ENCODE data around the gene NAALADL2. TPM values are rescaled to one million over a fixed set of nuclear protein-coding genes. Genes with fewer than 3 reads are reported as not detected.
"Not testable (repeated sequence)": the region's sequence is repeated elsewhere in the genome, so short reads cannot be mapped to it uniquely, and the experiment has no call there.

Gene NAALADL2
- total RNA-seq, 1 donor = 1.3 TPM

GRCh38 chr3:175342196-175342595, 483.1 kb downstream of the NAALADL2 start:
- Histone ChIP-seq H3K9me3 (ENCODE audit: low read depth, low read length) (no peaks in the 10 kb centered on the region), H3K27me3 (ENCODE audit: insufficient read depth, low read length) (no peaks in the 10 kb centered on the region), H3K4me1 (ENCODE audit: insufficient read depth, low read length) (no peaks in the 10 kb centered on the region), H3K4me3 (ENCODE audit: low read length) (no peak overlapping the region)

DNA sequence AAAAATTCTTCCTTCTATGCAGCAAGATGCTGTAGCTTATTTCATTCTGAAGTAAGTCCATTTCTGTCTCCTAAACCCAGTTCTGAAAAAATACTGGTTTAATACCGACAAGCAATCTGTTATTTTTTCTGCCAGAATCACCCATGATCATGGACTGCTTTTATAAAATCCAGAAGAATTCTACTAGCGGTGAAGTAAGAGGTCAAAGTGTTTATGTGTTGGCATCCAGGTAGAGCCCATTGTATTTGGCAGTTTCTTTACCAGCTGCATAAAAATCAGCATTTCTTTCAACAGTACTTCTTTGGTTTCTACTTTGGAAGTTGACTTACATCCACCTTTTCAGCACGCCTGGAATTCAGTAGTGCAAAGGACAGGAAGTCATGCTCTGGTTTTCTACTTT, 484.8 kb downstream of the NAALADL2 start:
- no peaks in the 10 kb centered on the region for H3K9me3 ChIP-seq (ENCODE audit: low read depth, low read length)
- H3K4me1 ChIP-seq (ENCODE audit: insufficient read depth, low read length) = no peaks in the 10 kb centered on the region
- H3K27me3 ChIP-seq (ENCODE audit: insufficient read depth, low read length) = no peaks in the 10 kb centered on the region
- H3K4me3 ChIP-seq (ENCODE audit: low read length) = no peak overlapping the region

DNA sequence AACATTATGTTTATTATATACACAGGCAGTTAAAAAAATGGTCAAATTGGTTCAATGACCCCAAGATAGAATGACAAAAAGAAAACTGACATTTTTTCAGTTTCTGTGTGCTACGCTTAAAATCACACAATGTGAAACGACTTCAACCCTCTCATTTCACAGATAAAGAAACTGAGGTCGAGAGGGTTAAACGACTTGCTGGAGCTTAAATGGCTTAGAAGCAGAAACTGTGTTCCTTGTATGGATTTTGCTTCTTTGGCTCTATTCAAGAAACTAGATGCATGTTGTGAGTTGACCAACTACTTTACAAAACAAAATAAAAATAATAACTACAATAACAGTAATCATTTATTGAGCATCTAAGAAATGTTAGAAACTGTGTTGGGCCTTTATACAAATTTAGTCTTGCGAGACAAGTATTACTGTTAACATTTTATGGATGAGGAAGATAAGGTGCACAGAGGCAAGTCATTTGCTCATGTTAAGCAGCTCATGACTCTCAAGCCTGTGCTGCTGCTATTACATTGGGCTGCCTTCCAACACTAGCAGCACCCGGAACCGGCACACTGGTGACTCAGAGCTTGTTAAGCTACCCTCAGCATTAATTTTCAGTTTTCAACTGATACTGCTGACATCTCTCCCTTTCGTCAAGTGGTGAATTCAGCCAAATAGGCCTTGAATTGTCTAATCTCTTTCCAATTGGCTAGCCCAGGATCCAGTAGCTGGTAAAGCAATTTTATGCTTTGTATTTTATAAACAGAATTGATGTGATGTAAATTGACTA, 487.6 kb downstream of the NAALADL2 start:
- Histone ChIP-seq H3K4me1 (ENCODE audit: insufficient read depth, low read length) (no peaks in the 10 kb centered on the region), H3K27me3 (ENCODE audit: insufficient read depth, low read length) (no peaks in the 10 kb centered on the region), H3K9me3 (ENCODE audit: low read depth, low read length) (no peaks in the 10 kb centered on the region), H3K4me3 (ENCODE audit: low read length) (no peak overlapping the region)

DNA sequence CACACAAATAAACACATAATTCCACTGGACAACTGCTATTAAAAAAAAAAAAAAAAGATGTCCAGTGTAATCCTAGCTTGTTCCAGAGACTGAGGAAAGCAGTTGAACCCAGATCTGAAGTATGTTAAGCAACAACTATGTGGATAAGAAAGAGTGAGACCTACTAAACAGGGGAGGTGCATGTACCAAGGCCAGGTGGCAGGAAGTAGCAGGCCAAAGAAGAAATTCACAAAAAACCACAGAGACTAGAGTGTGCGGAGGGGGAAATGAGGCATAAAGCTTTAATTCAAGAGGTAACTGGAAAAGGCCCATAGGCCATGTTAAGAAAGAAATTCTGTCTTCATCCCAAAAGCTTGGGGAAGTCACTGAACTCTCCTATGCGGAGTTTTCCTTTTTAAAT, 490.0 kb downstream of the NAALADL2 start:
- Histone ChIP-seq H3K27me3 (ENCODE audit: insufficient read depth, low read length) (no peaks in the 10 kb centered on the region), H3K4me1 (ENCODE audit: insufficient read depth, low read length) (no peaks in the 10 kb centered on the region), H3K9me3 (ENCODE audit: low read depth, low read length) (no peaks in the 10 kb centered on the region), H3K4me3 (ENCODE audit: low read length) (no peak overlapping the region)

DNA sequence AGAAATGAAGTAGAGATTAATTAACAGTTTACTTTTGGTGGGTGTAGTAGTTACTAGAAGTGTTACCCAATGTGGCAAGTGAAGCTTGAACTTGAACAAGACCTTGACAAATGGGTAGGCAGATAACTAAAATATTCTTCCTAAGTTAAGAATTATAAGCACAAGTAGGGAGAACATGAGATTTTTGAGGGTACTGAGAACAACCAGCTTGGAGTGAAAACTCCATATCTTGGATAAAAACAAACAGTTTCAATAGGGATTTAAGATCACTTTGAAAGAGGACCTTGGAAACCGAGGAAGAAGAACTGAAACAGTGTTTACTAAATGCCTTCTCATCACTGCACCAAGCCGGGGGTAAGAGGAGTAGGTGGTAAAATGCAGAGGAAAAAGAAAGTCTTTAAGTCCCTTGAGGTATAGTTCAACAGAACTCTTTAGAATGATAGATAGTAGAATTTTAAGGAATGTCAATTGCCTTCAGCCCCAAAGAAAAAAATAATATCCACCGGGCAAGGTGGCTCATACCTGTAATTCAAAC, 496.7 kb downstream of the NAALADL2 start:
- Histone ChIP-seq H3K4me1 (ENCODE audit: insufficient read depth, low read length) (no peaks in the 10 kb centered on the region), H3K27me3 (ENCODE audit: insufficient read depth, low read length) (no peaks in the 10 kb centered on the region), H3K9me3 (ENCODE audit: low read depth, low read length) (no peaks in the 10 kb centered on the region), H3K4me3 (ENCODE audit: low read length) (no peak overlapping the region)

- H3K9me3 ChIP-seq (ENCODE audit: low read depth, low read length) = no peaks in the 10 kb centered on the region
- H3K4me3 ChIP-seq (ENCODE audit: low read length) = no peak overlapping the region
- no peaks in the 10 kb centered on the region for H3K27me3 ChIP-seq (ENCODE audit: insufficient read depth, low read length)
- H3K4me1 ChIP-seq (ENCODE audit: insufficient read depth, low read length) = no peaks in the 10 kb centered on the region
These were observed 497.8 kb downstream of the NAALADL2 start for GRCh38 chr3:175356899-175357324.

- Histone ChIP-seq H3K27me3 (ENCODE audit: insufficient read depth, low read length) (no peaks in the 10 kb centered on the region), H3K4me3 (ENCODE audit: low read length) (no peak overlapping the region), H3K9me3 (ENCODE audit: low read depth, low read length) (peaks cover 4% of the 10 kb centered on the region), H3K4me1 (ENCODE audit: insufficient read depth, low read length) (no peaks in the 10 kb centered on the region)
These were observed 498.6 kb downstream of the NAALADL2 start for GRCh38 chr3:175357758-175358157.

- no peak overlapping the region for H3K4me3 ChIP-seq (ENCODE audit: low read length)
- H3K27me3 ChIP-seq (ENCODE audit: insufficient read depth, low read length) = no peaks in the 10 kb centered on the region
- H3K4me1 ChIP-seq (ENCODE audit: insufficient read depth, low read length) = no peaks in the 10 kb centered on the region
- peaks cover 9% of the 10 kb centered on the region for H3K9me3 ChIP-seq (ENCODE audit: low read depth, low read length)
These were observed 499.8 kb downstream of the NAALADL2 start for GRCh38 chr3:175358935-175359334.

GRCh38 chr3:175370426-175370825, 511.3 kb downstream of the NAALADL2 start:
- H3K4me1 ChIP-seq (ENCODE audit: insufficient read depth, low read length); H3K9me3 ChIP-seq (ENCODE audit: low read depth, low read length); H3K4me3 ChIP-seq (ENCODE audit: low read length); H3K27me3 ChIP-seq (ENCODE audit: insufficient read depth, low read length): not testable (repeated sequence)

DNA sequence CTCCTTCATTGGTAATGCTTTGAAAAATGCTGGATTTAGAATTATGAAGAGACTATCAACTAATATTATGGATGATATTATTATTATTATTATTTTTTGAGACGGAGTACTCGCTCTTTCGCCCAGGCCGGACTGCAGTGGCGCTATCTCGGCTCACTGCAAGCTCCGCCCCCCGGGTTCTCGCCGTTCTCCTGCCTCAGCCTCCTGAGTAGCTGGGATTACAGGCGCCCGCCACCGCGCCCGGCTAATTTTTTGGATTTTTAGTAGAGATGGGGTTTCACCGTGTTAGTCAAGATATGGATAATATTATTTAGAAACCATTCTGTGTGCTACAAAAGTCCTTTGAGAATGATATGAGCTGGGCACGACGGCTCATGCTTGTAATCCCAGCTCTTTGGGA, 512.1 kb downstream of the NAALADL2 start:
- H3K4me1 ChIP-seq (ENCODE audit: insufficient read depth, low read length); H3K4me3 ChIP-seq (ENCODE audit: low read length); H3K9me3 ChIP-seq (ENCODE audit: low read depth, low read length); H3K27me3 ChIP-seq (ENCODE audit: insufficient read depth, low read length): not testable (repeated sequence)

DNA sequence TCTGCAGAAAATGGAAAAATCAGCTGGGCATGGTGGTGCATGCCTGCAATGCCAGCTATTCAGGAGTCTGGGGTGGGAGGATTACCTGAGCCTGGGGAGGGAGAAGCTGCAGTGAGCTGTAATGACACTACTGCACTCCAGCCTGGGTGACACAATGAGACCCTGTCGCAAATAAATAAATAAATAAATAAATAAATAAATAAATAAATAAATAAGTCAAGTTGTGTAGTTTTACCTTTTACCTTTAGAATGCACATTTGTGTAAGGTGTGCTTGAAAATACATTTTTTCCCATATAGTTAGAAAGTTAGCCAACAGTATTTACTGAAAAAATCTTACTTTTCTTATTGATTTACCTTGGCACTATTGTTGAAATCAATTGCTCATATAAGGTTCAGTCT, 515.6 kb downstream of the NAALADL2 start:
- no peaks in the 10 kb centered on the region for H3K9me3 ChIP-seq (ENCODE audit: low read depth, low read length)
- no peaks in the 10 kb centered on the region for H3K27me3 ChIP-seq (ENCODE audit: insufficient read depth, low read length)
- no peak overlapping the region for H3K4me3 ChIP-seq (ENCODE audit: low read length)
- no peaks in the 10 kb centered on the region for H3K4me1 ChIP-seq (ENCODE audit: insufficient read depth, low read length)

DNA sequence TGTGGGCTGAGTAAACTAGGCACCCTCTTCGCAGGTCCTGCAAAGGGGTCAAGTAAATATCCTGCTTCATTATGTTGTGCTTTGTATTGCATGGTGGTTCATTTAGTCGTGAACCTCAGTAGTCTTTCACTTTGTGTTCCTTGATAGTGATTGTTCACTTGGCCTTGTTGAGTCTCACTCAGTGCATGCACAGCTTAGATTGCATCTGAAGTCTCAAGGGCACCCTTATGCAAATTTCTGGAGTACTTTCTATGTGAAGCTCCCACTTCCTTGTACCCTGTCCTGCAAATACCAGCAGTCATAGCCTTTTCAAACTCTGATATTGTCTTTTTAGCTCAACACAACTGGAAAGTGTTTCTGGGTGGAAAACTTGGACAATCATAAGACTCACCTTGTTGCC, 519.2 kb downstream of the NAALADL2 start:
- no peak overlapping the region for H3K4me3 ChIP-seq (ENCODE audit: low read length)
- H3K4me1 ChIP-seq (ENCODE audit: insufficient read depth, low read length) = no peaks in the 10 kb centered on the region
- H3K9me3 ChIP-seq (ENCODE audit: low read depth, low read length) = no peaks in the 10 kb centered on the region
- no peaks in the 10 kb centered on the region for H3K27me3 ChIP-seq (ENCODE audit: insufficient read depth, low read length)

- Histone ChIP-seq H3K27me3 (ENCODE audit: insufficient read depth, low read length) (no peaks in the 10 kb centered on the region), H3K4me3 (ENCODE audit: low read length) (no peak overlapping the region), H3K9me3 (ENCODE audit: low read depth, low read length) (peaks cover under 1% of the 10 kb centered on the region), H3K4me1 (ENCODE audit: insufficient read depth, low read length) (no peaks in the 10 kb centered on the region)
These were observed 522.6 kb downstream of the NAALADL2 start for GRCh38 chr3:175381685-175382084.

GRCh38 chr3:175383371-175383770, 524.2 kb downstream of the NAALADL2 start:
- peaks cover 4% of the 10 kb centered on the region for H3K9me3 ChIP-seq (ENCODE audit: low read depth, low read length)
- no peaks in the 10 kb centered on the region for H3K4me1 ChIP-seq (ENCODE audit: insufficient read depth, low read length)
- H3K27me3 ChIP-seq (ENCODE audit: insufficient read depth, low read length) = no peaks in the 10 kb centered on the region
- no peak overlapping the region for H3K4me3 ChIP-seq (ENCODE audit: low read length)

GRCh38 chr3:175383813-175384212, 524.7 kb downstream of the NAALADL2 start:
- Histone ChIP-seq H3K27me3 (ENCODE audit: insufficient read depth, low read length) (no peaks in the 10 kb centered on the region), H3K4me1 (ENCODE audit: insufficient read depth, low read length) (no peaks in the 10 kb centered on the region), H3K4me3 (ENCODE audit: low read length) (no peak overlapping the region), H3K9me3 (ENCODE audit: low read depth, low read length) (peaks cover 4% of the 10 kb centered on the region)

GRCh38 chr3:175384569-175384968, 525.4 kb downstream of the NAALADL2 start:
- Histone ChIP-seq H3K4me3 (ENCODE audit: low read length) (no peak overlapping the region), H3K4me1 (ENCODE audit: insufficient read depth, low read length) (no peaks in the 10 kb centered on the region), H3K9me3 (ENCODE audit: low read depth, low read length) (peaks cover 4% of the 10 kb centered on the region)

More at GRCh38 chr3:175384569-175384968, 525.4 kb downstream of the NAALADL2 start:
- H3K27me3 ChIP-seq (ENCODE audit: insufficient read depth, low read length) = no peaks in the 10 kb centered on the region

Measured in mononuclear cell (primary cell).